SK-N-SH (cell line): Measurements from ENCODE around the gene LAPTM5. TPM values are rescaled to one million over a fixed set of nuclear protein-coding genes. Genes with fewer than 3 reads are reported as not detected.
A peak's percentile ranks its signal among the peaks of the same experiment; 100 is the strongest.

Experiments used
- CTCF ChIA-PET: fragments of 300-600, 350-600 bp; formaldehyde crosslinking; extraction: SDS; loops from one replicate; lab custom pipeline; 2021; lab: Yijun Ruan, JAX
- POLR2A ChIA-PET: fragments of 350-600 bp; sonication (Branson Sonifier 250); formaldehyde crosslinking; extraction: SDS; loops from one replicate; lab custom pipeline; 2020; ENCODE audit warnings: antibody characterized with exemption, inconsistent platforms; lab: Yijun Ruan, JAX
- DNase-seq: peaks from one replicate; pipeline ENCODE4 v3.0.0; 2012
- H2AFZ ChIP-seq: fragments of 200-600 bp; sonication (generic); 2 replicates; pipeline ENCODE4 v1.8.1; 2016; ENCODE audit warnings: antibody characterized with exemption, mild to moderate bottlenecking, low read depth
- H3F3A ChIP-seq: fragments of 200-600 bp; sonication (generic); replicated peaks from 2 replicates; pipeline ENCODE3; 2016; ENCODE audit warnings: antibody characterized with exemption, mild to moderate bottlenecking; ENCODE audit not compliant: insufficient read depth
- H3K27ac ChIP-seq, 2 experiments: fragments of 200-500 bp in 1 of 2; fragments of 200-600 bp in 1 of 2; sonication (Bioruptor generic) in 1 of 2; sonication (generic), shearing (Covaris generic) in 1 of 2; 2 replicates each; pipeline versions ENCODE4 v1.5.1 to v1.6.1; 2014 to 2016; ENCODE audit warnings: low read depth in 2 of 2, inconsistent platforms in 1 of 2, low read length in 1 of 2, mild to moderate bottlenecking in 1 of 2, mixed read lengths in 1 of 2
- H3K27me3 ChIP-seq: fragments of 200-600 bp; sonication (generic), shearing (Covaris generic); 2 replicates; pipeline ENCODE4 v1.6.1; 2016; ENCODE audit warnings: mixed run types; ENCODE audit not compliant: insufficient read depth
- H3K36me3 ChIP-seq, 2 experiments: fragments of 200-500 bp in 1 of 2; fragments of 200-600 bp in 1 of 2; sonication (Bioruptor generic) in 1 of 2; sonication (generic) in 1 of 2; replicated peaks in 1 of 2; 2 replicates each; pipeline versions ENCODE3 to v1.5.1; 2014 to 2016; ENCODE audit warnings: low read length in 1 of 2, mild to moderate bottlenecking in 1 of 2; ENCODE audit not compliant: insufficient read depth in 2 of 2, control insufficient read depth in 1 of 2
- H3K4me1 ChIP-seq, 2 experiments: fragments of 200-500 bp in 1 of 2; fragments of 200-600 bp in 1 of 2; sonication (Bioruptor generic) in 1 of 2; sonication (generic), shearing (Covaris generic) in 1 of 2; 2 replicates each; pipeline versions ENCODE4 v1.5.1 to v1.6.1; 2014 to 2016; ENCODE audit warnings: low read depth in 1 of 2, low read length in 1 of 2, mixed run types in 1 of 2; ENCODE audit not compliant: insufficient read depth in 2 of 2, control insufficient read depth in 1 of 2
- H3K4me2 ChIP-seq: fragments of 200-600 bp; sonication (generic), shearing (Covaris generic); 2 replicates; pipeline ENCODE4 v1.6.1; 2017; ENCODE audit warnings: mixed run types
- H3K4me3 ChIP-seq, 2 experiments: fragments of 200-500 bp in 1 of 2; fragments of 200-600 bp in 1 of 2; sonication (Bioruptor generic) in 1 of 2; sonication (generic), shearing (Covaris generic) in 1 of 2; 2 replicates each; pipeline versions ENCODE4 v1.5.1 to v1.8.1; 2014 to 2016; ENCODE audit warnings: low read depth in 2 of 2, inconsistent platforms in 1 of 2, low read length in 1 of 2, mild to moderate bottlenecking in 1 of 2, mixed read lengths in 1 of 2, moderate library complexity in 1 of 2
- H3K79me2 ChIP-seq: fragments of 200-600 bp; sonication (generic); 2 replicates; pipeline ENCODE4 v1.8.1; 2017; ENCODE audit warnings: mild to moderate bottlenecking; ENCODE audit not compliant: insufficient read depth
- H3K9ac ChIP-seq: fragments of 200-600 bp; sonication (generic); 2 replicates; pipeline ENCODE4 v1.6.1; 2017; ENCODE audit warnings: mixed run types
- H3K9me2 ChIP-seq: fragments of 200-600 bp; sonication (generic); 2 replicates; pipeline ENCODE4 v1.6.1; 2017; ENCODE audit warnings: mixed run types
- H3K9me3 ChIP-seq: fragments of 200-600 bp; sonication (generic); 2 replicates; pipeline ENCODE4 v1.6.1; 2017; ENCODE audit warnings: mixed run types, mild to moderate bottlenecking, moderate library complexity
- H4K20me1 ChIP-seq: fragments of 200-600 bp; sonication (generic); 2 replicates; pipeline ENCODE4 v1.6.1; 2017; ENCODE audit warnings: mild to moderate bottlenecking, mixed run types; ENCODE audit not compliant: insufficient read depth
- CTCF ChIP-seq: fragments of 200-600 bp; sonication (generic); IDR thresholded peaks from 2 replicates; pipeline ENCODE4 v1.6.1; 2017; ENCODE audit warnings: antibody characterized with exemption, mild to moderate bottlenecking, moderate library complexity
- ELF1 ChIP-seq: IDR thresholded peaks from 2 replicates; pipeline ENCODE4 v1.4.0; 2012
- GABPA ChIP-seq: IDR thresholded peaks from 2 replicates; pipeline ENCODE4 v1.4.0; 2012; ENCODE audit warnings: low read depth, mild to moderate bottlenecking
- IRF3 ChIP-seq: fragments of 150-350 bp; IDR thresholded peaks from 2 replicates; pipeline ENCODE4 v1.6.1; 2016; ENCODE audit warnings: mild to moderate bottlenecking, low read depth, low read length
- NFIC ChIP-seq: IDR thresholded peaks from 2 replicates; pipeline ENCODE4 v1.4.0; 2012; ENCODE audit warnings: borderline replicate concordance
- NRF1 ChIP-seq: IDR thresholded peaks from 2 replicates; pipeline ENCODE4 v1.6.1; 2012; ENCODE audit warnings: low read depth, mild to moderate bottlenecking, low read length
- POLR2AphosphoS5 ChIP-seq: IDR thresholded peaks from 2 replicates; pipeline ENCODE4 v1.6.1; 2012; ENCODE audit warnings: low read depth, low read length
- RAD21 ChIP-seq: IDR thresholded peaks from 2 replicates; pipeline ENCODE4 v1.6.1; 2012; ENCODE audit warnings: mild to moderate bottlenecking, low read length
- RCOR1 ChIP-seq: fragments of 150-350 bp; IDR thresholded peaks from 2 replicates; pipeline ENCODE4 v1.6.1; 2017; ENCODE audit warnings: antibody characterized with exemption, low read length
- SMC3 ChIP-seq: IDR thresholded peaks from 2 replicates; pipeline ENCODE4 v1.6.1; 2012; ENCODE audit warnings: low read depth, low read length, improper control_type of control experiment
- WGBS: methylation state at CpG from one replicate; pipeline ENCODE4 v1.1.6; 2017; ENCODE audit warnings: low lambda C conversion rate; 5-methylcytosine and 5-hydroxymethylcytosine counted together
- polyA plus RNA-seq, 3 experiments: library from polyadenylated mRNA; depleted of rRNA; stranded (reverse); fragments of >200 nt; gene quantifications; 2 replicates each; pipeline ENCODE4 v1.2.3, GENCODE V29; 2012

LAPTM5 gene
- polyA plus RNA-seq, 1 of the 3 experiments (the other 2 are of a cell fraction): 1.1 TPM

GRCh38 chr1:30801771-30802198 is 44.2 kb upstream of the LAPTM5 start:
- Histone ChIP-seq H4K20me1 (no peaks in the 10 kb centered on the region), H3K36me3 (no peaks in the 10 kb centered on the region), H3K4me1 (peaks cover 12 to 15% of the 10 kb centered on the region in 2 experiments; a peak in 3 of 4 replicates), H3K27me3 (no peaks in the 10 kb centered on the region), H2AFZ (no peak overlapping the region; the same call in 1 of the 2 replicates)
- TF ChIP-seq NFIC: no peak
- TF ChIP-seq CTCF: peak; percentile 96
- TF ChIP-seq RAD21: peak; percentile 97
- TF ChIP-seq NRF1: 0 out of 2 replicates have a peak, but pooled peaks have one; percentile 5
- TF ChIP-seq IRF3: no peak
- peak; percentile 99 for TF ChIP-seq SMC3
- no peak for TF ChIP-seq GABPA
- TF ChIP-seq, all 33 proteins: peak for 4
- H3F3A ChIP-seq: peaks cover 4% of the 10 kb centered on the region
- ChIA-PET POLR2A (interaction anchor here (2.6 kb wide), 1 partner anchor 109 kb away, joined by 10 read pairs; no protein-coding TSS in a partner anchor), CTCF (interaction anchor here (0.5 to 34.2 kb wide), 71 partner anchors 9 to 1129 kb away, joined by 3 to 1422 read pairs (median 5); partner anchors contain the start of genes MATN1 and SDC3)
- 4% methylated on average over 18 of the region's 19 CpGs for WGBS
- no peaks in the 10 kb centered on the region for H3K79me2 ChIP-seq
- H3K4me3 ChIP-seq: peak overlapping the region in 1 of 2 experiments; percentile 38; a peak in 1 of 4 replicates
- no peak overlapping the region for H3K27ac ChIP-seq
- no peaks in the 10 kb centered on the region for H3K9me3 ChIP-seq
- H3K4me2 ChIP-seq: peak overlapping the region; percentile 58; the same call in 1 of the 2 replicates
- H3K9ac ChIP-seq: no peak overlapping the region
- H3K9me2 ChIP-seq: no peaks in the 10 kb centered on the region
- DNase-seq: peak; percentile 86

GRCh38 chr1:30799233-30799511 is 41.6 kb upstream of the LAPTM5 start:
- no peak for DNase-seq
- Histone ChIP-seq H3F3A (peaks cover 4% of the 10 kb centered on the region), H3K4me3 (no peak overlapping the region), H3K27me3 (no peaks in the 10 kb centered on the region), H3K27ac (no peak overlapping the region), H2AFZ (no peak overlapping the region), H3K9ac (no peak overlapping the region), H3K79me2 (no peaks in the 10 kb centered on the region), H3K36me3 (no peaks in the 10 kb centered on the region), H3K4me2 (no peak overlapping the region), H3K9me2 (no peaks in the 10 kb centered on the region), H3K9me3 (no peaks in the 10 kb centered on the region), H3K4me1 (peaks cover 12 to 15% of the 10 kb centered on the region in 2 experiments; a peak in 3 of 4 replicates), H4K20me1 (no peaks in the 10 kb centered on the region)
- TF ChIP-seq POLR2AphosphoS5 (no peak), IRF3 (no peak), RCOR1 (no peak), NFIC (no peak), ELF1 (no peak)
- CTCF ChIA-PET: interaction anchor here (21.5 to 34.2 kb wide), 2 partner anchors 15 to 114 kb away, joined by 356 to 1422 read pairs; partner anchors contain the start of gene SDC3
- POLR2A ChIA-PET: no interaction called here
